Measurements from ENCODE around the gene TSPAN9. TPM values are rescaled to one million over a fixed set of nuclear protein-coding genes. Genes with fewer than 3 reads are reported as not detected.

TSPAN9 gene
- total RNA-seq, 3 donors from 2014 or later (not counting 1 experiment from before 2014, with no cell fraction given): 0.86 to 1.6 (median 1.1) TPM

DNA sequence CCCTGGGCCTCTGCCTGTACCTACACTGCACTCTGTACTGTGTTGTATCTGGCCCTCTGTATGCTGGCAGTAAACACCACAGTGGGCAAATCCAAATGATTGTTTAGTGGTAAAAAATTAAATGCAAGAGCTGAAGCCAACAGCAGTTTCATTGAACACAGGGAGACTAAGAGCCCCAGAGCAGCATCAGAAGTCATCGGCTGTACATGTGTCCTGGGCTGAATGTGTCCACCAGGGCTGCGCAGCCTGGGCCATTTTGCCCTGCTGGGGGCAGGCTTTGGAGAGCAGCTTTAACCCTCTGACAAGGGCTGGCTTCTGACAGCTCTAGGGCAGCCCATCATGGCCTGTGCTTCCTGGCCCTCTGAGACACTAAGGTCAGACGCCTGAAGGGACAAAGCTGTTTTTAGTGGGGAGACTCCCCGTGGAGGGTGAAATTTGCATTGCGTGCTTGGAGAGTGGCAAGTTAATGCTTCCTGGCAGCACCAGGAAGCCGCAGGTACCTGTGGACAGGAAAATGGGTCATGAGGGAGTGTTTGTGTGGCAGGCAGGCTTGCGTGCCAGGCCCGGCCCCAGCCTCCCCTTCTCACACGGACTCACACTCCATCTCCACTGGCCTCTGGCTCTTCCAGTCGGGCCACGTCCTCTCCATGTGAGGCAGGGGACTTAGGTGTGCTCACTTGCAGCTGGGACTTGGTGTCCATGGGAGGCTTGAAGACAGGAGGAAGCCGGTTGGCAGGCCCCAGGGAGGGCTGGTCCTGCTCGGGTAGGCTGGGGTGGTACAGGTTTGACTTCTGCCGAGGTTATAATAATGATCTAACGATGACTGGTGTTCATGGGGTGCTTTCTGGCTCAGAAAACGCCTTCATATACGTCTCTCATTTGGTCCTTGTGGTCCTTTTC lies 150.1 kb downstream of the TSPAN9 start:
- no peaks in the 10 kb centered on the region for H3K36me3 ChIP-seq (ENCODE audit: control insufficient read depth, insufficient read depth, low read length)
- no peak overlapping the region for H3K27ac ChIP-seq (ENCODE audit: low read length)
- intact Hi-C loops (cut with micrococcal nuclease): no loop called here
- WGBS (ENCODE audit: insufficient coverage): 82% methylated on average over 17 of the region's 17 CpGs
- H3K27me3 ChIP-seq (ENCODE audit: control insufficient read depth, insufficient read depth, low read length): no peaks in the 10 kb centered on the region
- Mint-ChIP-seq H3K36me3 (no peaks in the 10 kb centered on the region), H3K4me1 (no peaks in the 10 kb centered on the region), H3K27ac (no peak overlapping the region), H3K9me3 (no peaks in the 10 kb centered on the region), H3K27me3 (ENCODE audit: low read depth in 2 of 2) (no peaks in the 10 kb centered on the region), H3K4me3 (no peak overlapping the region)
- no peaks in the 10 kb centered on the region for H3K4me1 ChIP-seq (ENCODE audit: control insufficient read depth, insufficient read depth, low read length)
- TF ChIP-seq, protein P1, sequence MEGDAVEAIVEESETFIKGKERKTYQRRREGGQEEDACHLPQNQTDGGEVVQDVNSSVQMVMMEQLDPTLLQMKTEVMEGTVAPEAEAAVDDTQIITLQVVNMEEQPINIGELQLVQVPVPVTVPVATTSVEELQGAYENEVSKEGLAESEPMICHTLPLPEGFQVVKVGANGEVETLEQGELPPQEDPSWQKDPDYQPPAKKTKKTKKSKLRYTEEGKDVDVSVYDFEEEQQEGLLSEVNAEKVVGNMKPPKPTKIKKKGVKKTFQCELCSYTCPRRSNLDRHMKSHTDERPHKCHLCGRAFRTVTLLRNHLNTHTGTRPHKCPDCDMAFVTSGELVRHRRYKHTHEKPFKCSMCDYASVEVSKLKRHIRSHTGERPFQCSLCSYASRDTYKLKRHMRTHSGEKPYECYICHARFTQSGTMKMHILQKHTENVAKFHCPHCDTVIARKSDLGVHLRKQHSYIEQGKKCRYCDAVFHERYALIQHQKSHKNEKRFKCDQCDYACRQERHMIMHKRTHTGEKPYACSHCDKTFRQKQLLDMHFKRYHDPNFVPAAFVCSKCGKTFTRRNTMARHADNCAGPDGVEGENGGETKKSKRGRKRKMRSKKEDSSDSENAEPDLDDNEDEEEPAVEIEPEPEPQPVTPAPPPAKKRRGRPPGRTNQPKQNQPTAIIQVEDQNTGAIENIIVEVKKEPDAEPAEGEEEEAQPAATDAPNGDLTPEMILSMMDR (IDR thresholded peaks at IDR 0.05): no peak
- DNase-seq (no peak), ATAC-seq (no peak)
- no peaks in the 10 kb centered on the region for H3K9me3 ChIP-seq (ENCODE audit: control insufficient read depth, insufficient read depth, low read length)
- H3K4me3 ChIP-seq (ENCODE audit: low read length): no peak overlapping the region

DNA sequence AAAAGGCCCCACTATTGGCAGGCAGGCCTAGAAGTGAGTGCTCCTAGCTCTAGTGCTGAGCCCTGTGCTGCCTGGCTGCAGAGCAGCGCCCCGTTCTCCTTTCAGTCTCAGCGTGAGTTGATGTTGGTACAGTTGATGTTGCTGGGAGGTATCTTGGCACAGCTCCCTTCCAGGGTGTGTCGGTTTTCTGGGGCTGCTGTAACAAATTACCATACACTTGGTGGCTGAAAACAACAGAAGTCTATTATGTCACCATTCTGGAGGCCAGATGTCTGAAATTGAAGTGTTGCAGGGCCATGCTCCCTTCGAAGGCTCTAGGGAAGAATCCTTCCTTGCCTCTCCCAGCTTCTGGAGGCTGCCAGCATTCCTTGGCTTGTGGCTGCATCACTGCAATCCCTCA lies 151.4 kb downstream of the TSPAN9 start:
- Histone ChIP-seq H3K4me3 (ENCODE audit: low read length) (no peak overlapping the region), H3K9me3 (ENCODE audit: control insufficient read depth, insufficient read depth, low read length) (no peaks in the 10 kb centered on the region), H3K27me3 (ENCODE audit: control insufficient read depth, insufficient read depth, low read length) (no peaks in the 10 kb centered on the region), H3K4me1 (ENCODE audit: control insufficient read depth, insufficient read depth, low read length) (no peaks in the 10 kb centered on the region), H3K27ac (ENCODE audit: low read length) (no peak overlapping the region), H3K36me3 (ENCODE audit: control insufficient read depth, insufficient read depth, low read length) (no peaks in the 10 kb centered on the region)
- DNase-seq (no peak), ATAC-seq (no peak)
- Mint-ChIP-seq H3K27me3 (ENCODE audit: low read depth in 2 of 2) (peaks cover 0 to 2% of the 10 kb centered on the region in 2 donors), H3K27ac (no peak overlapping the region), H3K4me3 (no peak overlapping the region), H3K36me3 (no peaks in the 10 kb centered on the region), H3K4me1 (no peaks in the 10 kb centered on the region), H3K9me3 (no peaks in the 10 kb centered on the region)
- TF ChIP-seq, protein P1 (IDR thresholded peaks at IDR 0.05): no peak
- WGBS (ENCODE audit: insufficient coverage): 95% methylated on average over 5 of the region's 5 CpGs
- intact Hi-C loops (cut with micrococcal nuclease): no loop called here

DNA sequence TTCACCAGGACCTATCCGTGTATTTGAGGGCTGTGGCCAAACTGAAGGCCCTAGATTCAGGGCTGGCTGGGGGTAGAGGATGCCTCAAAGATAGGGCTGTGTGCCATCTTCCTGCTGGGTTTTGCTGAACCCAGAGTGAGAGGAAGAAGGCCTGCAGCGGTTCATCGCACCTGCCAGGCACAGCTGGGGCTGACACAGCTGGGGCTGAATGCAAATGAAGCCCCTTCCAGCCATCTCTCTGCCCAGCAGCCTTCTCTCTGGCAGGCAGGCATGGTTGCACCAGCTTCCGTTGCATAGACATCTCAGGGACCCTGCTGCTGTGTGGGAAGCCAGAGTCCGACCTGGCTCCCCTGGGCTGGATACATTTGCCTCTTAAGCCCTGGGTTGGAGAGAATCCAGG lies 152.4 kb downstream of the TSPAN9 start:
- intact Hi-C loops (cut with micrococcal nuclease): no loop called here
- no peak overlapping the region for H3K27ac ChIP-seq (ENCODE audit: low read length)
- Mint-ChIP-seq H3K4me1 (no peaks in the 10 kb centered on the region), H3K9me3 (no peaks in the 10 kb centered on the region), H3K27ac (no peak overlapping the region), H3K27me3 (ENCODE audit: low read depth in 2 of 2) (peaks cover 0 to 4% of the 10 kb centered on the region in 2 donors), H3K4me3 (no peak overlapping the region), H3K36me3 (no peaks in the 10 kb centered on the region)
- no peaks in the 10 kb centered on the region for H3K36me3 ChIP-seq (ENCODE audit: control insufficient read depth, insufficient read depth, low read length)
- no peak overlapping the region for H3K4me3 ChIP-seq (ENCODE audit: low read length)
- H3K27me3 ChIP-seq (ENCODE audit: control insufficient read depth, insufficient read depth, low read length): no peaks in the 10 kb centered on the region
- 60% methylated on average over 5 of the region's 5 CpGs for WGBS (ENCODE audit: insufficient coverage)
- ATAC-seq: no peak
- H3K9me3 ChIP-seq (ENCODE audit: control insufficient read depth, insufficient read depth, low read length): no peaks in the 10 kb centered on the region
- H3K4me1 ChIP-seq (ENCODE audit: control insufficient read depth, insufficient read depth, low read length): no peaks in the 10 kb centered on the region
- TF ChIP-seq, protein P1 (IDR thresholded peaks at IDR 0.05): no peak
- no peak for DNase-seq

Measured in natural killer cell (primary cell).